NCI-H510A treated with DMSO at 0.1 percent for 48 hours (cell line): ENCODE measurements around the gene CCDC158.
"Not testable (repeated sequence)": the region's sequence is repeated elsewhere in the genome, so short reads cannot be mapped to it uniquely, and the experiment has no call there.

ENCODE experiments used
- DNase-seq: peaks from one replicate; lab custom pipeline; 2025; lab: John Stamatoyannopoulos, UW

Gene CCDC158

DNA sequence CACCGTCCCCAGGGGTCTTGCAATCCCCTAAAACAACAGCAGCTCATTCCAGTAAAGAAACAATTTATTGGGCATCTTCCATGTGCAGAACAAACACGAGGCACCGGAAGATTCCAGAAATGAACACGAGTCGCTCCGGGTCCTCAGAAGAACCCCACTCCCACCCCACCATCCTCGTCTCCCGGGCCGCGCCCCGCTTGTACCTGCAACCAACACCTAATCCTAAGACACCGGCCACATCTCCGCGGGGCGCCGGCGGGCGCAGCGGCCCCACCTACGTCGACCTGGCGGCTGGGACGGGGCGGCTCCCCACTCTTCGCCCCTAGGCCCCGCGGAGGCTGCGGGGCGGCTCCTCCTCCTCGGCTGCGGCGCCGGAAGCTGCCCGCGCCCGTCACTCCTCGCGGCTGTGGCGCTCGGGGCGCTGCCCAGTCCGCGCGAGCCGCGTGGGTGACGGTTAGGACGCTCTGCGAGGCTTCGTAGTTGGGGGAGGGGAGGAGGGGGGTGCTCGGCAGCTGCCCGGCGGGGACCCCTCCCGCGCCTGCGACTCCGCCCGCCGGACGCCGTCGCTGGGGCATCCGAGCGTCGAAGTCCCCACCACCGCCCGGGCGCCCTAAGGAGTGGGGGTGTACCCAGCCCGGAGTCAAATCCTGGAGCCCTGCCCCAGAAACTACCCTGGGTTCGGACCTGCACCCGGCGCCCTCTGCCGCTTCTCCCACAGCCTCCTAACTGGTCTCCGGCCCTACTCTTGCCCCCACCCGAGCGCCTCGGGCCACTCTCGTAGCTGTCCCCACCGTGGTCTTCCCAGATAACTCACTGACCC is at the start of gene CCDC158:
Gene CCDC158, minus strand, starts transcription at position 380 of the 820 bp plus-strand sequence. CDS start 17,934 bp downstream, outside the sequence.
- no peak for DNase-seq

DNA sequence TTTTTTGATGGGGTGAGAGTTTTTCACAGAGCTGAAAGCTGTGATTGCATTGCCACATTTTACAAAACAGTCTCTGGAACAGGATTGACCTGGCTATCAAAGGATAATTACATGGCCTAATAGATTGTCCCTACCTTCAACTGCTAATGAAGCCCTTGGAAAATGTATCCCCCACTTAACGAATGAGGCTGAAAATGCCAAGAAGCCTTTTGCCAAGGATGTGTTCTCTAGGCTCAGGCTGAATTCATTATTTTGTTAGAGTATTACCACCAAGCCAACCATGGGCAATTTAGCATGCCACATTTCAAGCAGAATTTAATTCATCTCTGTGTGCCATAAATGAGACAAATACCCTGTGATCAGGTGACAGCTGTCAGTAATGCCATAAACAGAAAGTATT is 49.6 kb upstream of the CCDC158 start:
- no peak for DNase-seq

DNA sequence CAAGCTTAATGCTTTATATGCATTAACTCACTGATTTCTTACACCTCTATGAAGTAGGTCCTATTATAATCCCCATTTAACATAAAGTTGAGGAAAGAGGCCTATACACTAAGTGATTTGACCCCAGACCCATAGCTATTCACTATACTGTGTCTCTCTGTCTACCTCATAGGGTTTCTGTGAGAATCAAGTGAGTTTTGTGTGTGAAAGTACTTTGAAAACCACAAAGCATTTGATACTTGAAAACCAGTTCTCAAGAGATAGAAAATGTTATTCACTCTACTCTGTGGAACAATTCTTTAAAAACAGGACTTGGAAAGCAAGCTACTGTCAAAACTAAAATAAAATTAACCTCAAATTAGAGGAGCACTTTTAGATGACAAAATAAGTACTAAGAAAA is 49.1 kb upstream of the CCDC158 start:
- no peak for DNase-seq

DNA sequence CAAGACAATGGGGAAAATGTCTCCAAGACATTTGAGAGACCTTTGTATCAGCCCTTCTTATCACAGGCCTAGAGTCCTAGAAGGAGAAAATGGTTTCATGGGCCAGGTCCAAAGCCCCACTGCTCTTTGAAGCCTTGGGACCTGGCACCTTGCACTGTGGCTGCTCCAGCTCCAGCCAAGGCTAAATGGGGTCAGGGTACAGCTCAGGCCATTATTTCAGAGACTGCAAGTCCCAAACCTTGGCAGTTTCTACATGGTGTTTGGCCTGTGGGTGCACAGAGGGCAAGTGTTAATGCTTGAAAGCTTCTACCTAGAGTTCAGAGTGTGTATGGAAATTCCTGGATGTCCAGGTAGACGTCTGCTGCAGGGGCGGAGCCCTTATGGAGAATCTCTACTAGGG is 42.6 kb upstream of the CCDC158 start:
- no peak for DNase-seq

DNA sequence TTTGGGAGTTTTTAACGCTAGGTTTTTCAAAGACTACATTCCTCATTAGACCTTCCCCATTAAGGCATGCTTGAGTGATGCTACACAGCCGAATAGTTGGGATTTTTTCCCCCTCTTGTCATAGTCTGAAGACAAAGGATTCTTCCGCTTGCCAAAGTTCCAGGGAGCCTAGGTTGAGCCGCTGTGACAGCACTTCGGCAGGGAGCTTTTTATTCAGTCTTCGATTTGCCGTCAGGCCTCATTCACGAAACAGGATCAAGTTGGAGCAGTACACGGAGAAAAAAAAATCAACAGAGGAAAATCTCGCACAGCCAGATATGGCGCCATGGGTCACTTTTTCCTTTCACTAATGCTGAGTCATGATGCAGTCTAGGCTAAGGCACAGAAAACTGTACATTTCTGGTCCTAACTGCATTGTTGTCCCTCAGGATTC is 38.4 kb upstream of the CCDC158 start:
- DNase-seq, result no peak

DNA sequence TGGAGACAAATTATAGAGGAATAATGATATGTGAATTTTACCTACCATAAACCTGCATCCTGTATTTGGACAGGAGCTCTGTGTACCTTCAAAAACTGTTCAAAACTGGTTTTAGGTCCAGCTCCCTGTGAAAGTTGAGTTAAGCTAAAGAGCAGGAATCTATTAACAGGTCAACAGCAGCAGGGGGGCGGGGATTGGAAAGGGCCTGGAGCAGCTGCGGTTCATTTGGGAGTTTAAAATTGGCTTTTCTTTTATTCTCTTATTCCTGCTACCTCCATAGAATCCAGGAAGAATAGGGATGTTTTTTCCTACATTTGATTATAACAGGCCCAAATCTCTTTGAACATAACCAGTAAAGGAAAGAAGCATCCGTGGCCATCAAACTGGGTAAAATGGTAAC is 37.9 kb upstream of the CCDC158 start:
- no peak for DNase-seq

DNA sequence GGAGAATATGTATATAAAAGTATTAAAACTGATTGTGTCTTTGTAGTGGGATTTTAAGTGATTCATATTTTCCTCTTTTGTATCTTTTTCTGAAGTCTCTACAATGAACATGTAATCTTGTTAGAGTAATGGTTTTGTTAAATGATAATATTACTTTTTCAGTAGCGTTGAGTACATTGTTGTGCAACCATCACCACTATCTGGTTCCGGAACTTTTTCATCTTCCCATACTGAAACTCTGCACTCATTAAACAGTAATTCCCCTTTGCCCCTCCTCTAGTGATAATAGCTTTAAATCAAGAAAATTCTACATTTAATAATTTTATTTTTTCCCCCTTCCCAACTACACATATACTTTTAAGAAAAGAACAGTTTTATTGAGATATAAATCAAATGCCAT is 37.4 kb upstream of the CCDC158 start:
- DNase-seq, result no peak

DNA sequence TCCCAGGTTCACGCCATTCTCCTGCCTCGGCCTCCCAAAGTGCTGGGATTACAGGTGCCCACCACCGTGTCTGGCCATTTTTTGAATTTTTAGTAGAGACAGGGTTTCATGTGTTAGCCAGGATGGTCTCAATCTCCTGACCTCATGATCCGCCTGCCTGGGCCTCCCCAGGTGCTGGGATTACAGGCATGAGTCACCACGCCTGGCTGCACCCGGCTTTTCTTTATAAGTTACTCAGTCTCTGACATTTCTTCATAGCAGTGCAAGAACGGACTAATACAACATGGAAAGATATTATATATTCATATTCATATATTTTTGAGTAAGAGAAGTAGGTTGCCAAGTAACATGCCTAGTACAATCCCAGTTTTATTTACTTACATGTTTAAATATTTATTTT is 36.9 kb upstream of the CCDC158 start:
- no peak for DNase-seq

DNA sequence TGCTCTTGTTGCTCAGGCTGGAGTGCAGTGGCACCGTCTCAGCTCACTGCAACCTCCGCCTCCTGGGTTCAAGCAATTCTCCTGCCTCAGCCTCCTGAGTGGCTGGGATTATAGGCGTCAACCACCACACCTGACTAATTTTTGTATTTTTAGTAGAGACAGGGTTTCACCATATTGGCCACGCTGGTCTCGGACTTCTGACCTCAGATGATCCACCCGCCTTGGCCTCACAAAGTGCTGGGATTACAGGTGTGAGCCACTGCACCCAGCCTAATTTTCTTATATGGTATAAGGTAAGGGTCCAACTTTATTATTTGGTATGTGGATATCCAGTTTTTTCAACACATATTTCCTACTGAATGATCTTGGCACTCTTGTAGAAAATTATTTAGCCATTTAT is 33.1 kb upstream of the CCDC158 start:
- not testable (repeated sequence) for DNase-seq

DNA sequence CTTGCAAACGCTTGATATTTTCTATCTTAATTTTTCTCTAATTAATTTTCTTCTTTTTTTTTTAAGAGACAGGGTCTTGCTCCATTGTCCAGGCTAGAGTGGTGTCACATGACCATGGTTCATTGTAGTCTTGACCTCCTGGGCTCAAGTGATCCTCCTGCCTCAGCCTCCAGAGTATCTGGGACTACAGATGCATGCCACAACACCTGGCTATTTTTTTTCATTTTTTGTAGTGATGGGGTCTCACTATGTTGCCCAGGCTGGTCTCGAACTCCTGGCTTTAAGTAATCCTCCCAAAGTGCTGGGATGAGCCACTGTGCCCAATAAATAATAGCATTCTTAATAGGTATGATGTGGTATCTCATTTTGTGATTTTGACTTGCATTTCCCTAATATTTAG is 32.3 kb upstream of the CCDC158 start:
- no peak for DNase-seq

DNA sequence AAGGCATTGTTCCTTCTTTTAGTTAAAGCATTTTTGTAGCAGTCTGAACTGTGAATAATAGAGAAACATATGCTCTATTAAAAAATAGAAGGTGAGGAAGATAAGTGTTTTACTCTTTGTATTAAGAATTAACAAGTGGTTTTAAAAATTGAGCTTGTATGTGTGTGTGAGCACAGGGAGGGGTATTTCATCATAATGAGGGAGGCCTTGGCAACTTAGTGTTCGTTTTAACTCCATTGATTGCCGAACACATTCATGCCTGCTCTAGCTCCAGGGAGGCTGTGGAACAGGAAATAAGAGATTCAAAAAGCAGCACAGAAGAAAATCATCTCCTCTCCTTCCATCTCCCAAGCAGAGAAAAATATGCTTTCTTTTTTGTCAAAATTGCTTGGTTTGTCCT is 28.9 kb upstream of the CCDC158 start:
- no peak for DNase-seq

DNA sequence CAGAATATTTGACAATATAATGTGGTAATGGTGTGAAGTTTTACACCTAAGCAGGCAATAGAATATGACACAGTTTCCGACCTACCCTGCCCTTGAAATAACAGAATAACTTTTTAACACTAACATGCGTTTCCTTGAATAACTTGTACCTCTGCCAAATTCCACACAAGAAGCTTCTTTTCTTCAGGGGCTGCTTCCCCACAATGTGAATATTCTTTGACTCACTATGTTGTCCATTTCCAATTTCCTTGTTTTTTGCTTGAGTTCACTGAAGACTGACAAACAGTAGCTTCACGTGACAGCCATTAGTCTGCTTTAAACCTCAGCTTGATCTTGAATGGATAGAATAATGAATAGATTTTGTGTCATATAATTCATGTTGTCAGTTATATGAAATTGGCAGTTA is 28.4 kb upstream of the CCDC158 start:
- DNase-seq, result no peak

DNA sequence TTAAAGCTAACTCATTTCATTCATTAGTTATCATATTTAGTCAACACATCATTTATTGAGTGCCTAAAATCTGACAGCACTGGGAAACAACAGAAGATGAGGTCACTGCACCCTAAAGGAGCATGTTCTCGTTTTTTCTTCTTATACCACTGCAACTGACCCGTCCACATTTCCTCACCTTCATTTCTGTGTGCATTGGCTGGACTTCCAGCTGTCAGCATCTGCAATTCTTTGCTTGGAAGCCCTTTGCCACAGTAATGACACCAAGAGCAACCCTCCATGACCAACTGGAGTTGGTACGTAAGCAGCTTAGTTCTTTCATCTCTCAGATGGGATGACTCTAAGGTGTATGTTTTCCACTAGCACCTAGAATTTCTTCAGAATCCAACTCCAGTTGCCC is 27.3 kb upstream of the CCDC158 start:
- no peak for DNase-seq

DNA sequence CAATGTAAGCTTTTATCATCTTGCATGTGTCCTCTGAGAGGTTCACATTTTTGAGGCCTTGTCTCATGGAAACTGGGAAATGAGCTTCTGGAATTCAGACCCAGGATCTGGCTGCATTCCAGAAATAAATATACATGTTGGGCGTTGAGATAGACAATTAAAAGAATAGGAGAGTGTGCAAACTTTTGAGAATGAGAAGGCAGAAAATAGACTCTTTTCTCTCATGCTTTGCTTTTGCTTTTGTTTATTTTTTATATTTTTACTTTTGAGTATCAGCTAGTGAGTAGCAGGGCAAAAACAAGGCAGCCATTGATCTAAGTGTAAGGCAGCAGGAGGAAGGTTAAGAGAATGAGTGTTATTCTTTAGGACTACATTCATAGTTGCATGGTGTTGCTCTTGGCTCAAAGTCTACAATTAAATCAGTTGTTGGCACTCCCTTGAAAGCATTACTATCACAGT is 26.5 kb upstream of the CCDC158 start:
- no peak for DNase-seq

DNA sequence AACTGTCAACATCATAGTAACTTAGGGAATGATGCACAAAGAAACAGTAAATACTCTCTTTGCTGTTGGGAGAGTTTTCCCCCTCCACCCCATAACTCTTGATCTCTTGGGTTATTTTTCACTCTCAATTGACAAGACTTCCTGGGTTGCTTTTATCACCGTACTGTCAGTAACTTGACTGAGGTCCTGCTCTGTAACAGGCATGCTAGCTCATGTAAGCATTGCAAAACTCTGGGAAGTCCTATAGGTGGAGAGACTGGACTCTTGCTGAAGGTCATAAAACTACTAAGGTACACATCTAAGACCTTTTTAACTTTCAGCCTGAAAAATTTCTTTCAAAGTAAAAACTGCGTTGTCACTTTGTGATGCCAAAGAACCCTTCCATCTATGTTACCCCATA is 25.0 kb upstream of the CCDC158 start:
- no peak for DNase-seq

DNA sequence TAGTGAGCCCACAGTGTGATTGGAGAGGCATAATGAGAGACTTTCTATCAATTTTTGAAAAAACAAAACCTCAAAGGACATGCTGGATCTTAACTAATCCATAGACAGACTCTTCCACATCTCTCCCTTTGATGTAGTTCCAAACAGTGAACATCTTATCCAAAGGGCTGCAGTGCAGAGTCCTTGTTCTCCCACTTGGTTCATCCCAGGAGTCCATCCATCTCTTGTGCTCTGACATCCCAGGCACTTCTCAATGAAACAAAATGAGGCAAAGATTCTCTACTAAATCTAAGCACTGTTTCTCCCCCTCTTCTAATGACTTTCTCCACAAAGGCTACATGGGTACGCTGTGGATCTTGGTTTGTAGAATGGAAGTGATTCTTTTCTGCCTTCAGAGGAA is 22.4 kb upstream of the CCDC158 start:
- no peak for DNase-seq

DNA sequence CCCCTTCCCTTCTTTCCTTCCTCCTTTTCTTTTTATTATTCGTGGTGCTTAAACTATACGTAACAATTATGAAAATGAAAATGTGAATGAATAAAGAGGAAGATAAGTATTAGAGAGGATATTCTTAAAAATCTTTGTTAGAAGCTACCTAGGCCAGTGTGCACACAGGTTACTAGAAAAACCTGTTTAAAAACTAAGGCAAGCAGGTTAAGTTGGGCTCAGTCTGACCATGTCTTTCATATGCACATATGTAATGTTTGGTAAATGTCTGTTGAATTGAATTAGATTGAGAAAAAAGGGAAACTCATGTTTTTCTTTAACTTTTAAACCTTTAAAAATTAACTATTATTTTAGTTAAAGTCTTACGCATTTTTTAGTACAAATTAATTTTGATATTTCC is 21.9 kb upstream of the CCDC158 start:
- no peak for DNase-seq

DNA sequence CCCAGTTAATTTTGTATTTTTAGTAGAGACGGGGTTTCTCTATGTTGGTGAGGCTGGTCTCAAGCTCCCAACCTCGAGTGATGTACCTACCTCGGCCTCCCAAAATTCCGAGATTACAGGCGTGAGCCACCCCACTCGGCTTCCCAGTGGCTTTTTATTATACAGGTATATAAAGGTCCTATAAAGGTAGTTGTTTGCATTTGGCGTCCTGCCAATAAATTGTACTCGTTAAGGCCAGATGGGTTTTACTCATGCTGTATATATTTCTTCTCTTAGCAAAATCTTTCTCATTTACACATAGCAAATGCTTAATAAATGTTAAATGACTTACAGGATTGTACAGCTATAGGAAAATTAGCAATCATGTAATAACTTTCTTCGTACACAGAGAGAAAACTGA is 20.9 kb upstream of the CCDC158 start:
- DNase-seq, result no peak

DNA sequence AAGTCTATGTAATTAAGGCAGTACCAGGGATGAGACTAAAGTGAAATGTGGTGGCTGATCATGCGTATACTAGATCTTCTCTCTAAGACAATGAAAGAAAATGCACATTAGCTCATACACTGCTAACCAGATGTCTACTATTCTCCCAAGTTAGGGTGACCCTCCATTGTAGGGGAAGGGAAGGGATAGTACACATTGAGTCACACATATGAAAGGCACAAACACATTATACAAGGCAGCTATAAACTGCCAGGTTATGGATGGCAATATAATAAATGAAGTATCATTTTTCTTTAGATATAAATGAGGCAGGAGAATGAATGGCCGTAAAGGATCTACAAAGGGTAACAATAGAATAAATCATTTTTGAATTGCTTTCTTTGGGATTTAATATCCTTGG is 18.6 kb upstream of the CCDC158 start:
- no peak for DNase-seq

DNA sequence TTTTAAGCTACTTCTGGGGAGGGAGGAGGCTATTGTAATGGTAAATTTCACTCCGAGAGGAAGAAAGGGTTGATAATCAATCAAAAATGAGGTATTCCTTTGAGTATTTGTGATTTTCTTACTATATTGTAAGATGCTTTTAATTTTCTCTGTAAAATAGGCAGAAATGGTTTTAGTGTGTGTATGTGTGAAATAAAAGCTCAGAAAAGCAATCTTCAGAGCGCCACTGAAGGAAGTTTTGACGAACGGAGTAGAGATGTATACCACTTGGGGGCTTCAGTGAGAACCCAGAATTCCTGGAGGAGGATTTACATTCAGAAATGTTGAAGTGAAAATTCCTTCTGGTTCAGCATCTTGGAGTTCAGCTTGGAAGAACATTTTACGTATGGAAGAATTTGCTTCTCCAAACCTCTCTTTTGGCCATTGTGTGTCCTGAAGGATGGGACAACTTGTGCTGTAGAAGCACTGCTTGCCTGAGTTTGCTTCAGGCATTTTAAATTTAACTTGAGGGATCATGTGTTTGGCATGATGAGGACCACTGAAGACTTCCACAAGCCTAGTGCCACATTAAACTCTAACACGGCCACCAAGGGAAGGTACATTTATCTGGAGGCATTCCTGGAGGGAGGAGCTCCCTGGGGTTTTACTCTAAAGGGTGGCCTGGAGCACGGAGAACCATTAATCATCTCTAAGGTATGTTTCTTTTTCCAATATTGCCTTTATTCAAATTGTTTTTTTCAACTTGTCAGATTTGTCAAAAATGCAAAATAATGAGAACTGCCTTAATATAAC is 14.8 kb upstream of the CCDC158 start:
- no peak for DNase-seq

DNA sequence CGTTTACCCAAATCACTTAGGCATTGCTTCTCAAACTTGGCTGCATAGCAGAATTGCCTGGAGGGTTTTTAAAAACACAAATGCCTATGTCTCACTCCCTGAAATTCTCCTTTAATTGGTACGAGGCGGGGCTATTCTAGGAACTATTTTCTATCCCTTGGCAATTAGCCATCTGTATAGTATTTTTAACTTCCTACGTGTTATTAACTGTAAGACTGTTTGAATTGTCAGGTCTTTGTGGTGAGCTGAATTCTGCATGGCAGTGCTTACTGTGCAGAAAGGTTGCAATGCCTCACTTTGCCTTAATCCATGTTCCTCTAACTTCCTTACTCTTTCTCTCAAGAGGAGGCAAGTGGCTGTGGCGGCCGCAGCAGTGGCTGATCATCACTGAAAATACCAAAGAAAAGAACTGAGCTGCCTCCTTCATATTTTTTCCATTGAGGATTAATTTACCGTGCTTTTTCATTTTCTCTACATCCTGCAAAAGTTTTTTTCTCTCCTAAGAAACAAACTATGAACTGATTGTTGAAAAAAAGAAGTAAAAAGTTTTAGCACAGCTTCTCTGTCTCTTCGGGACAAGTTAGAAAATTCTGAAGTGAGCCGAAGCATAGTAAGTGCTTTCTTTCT is 14.1 kb upstream of the CCDC158 start, which contains the start of gene SHROOM3:
Gene SHROOM3, plus strand, starts transcription at position 329 of the 627 bp plus-strand sequence. CDS start 824 bp downstream, outside the sequence.
- no peak for DNase-seq

DNA sequence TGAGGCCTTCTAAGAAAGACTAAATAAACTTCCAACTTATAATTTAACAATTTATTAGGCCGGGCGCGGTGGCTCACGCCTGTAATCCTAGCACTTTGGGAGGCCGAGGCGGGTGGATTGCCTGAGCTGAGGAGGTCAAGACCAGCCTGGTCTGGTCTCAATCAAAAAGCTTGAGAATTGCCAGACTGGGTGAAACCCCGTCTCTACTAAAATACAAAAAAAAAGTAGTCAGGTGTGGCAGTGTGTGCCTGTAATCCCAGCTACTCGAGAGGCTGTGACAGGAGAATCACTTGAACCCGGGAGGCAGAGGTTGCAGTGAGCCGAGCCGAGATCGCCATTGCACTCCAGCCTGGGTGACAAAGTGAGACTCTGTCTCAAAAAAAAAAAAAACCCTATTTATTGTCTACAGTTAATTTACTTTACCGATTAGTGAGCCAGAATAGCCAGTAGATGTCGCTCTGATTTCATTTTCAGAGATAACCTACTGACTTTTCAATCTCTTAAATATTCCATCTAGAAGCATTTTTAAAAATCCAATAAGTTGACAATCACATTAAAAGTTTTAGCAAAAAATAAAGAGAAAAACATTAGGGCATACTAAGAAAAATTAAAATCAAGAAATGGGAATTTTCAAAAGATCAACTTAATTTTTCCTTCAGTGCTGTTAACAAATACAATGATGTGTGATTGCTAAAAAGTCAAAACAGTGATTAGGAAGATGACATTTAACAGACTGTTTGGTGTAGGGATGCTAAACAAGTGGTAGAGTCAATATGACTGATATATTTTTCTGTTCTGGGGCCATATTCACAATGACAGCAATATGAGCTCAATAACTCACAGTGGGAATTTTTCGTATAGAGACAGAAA is 9.8 kb upstream of the CCDC158 start:
- DNase-seq, result peak; percentile 60
